Activated naive CD4-positive, alpha-beta T cell treated with anti-CD3 and anti-CD28 coated beads, Interleukin-2, amount 50 U/mL, for 24 hours (primary cell): ENCODE results near the gene ETS2.

Source experiments
- H3K27ac Mint-ChIP-seq: one replicate; pipeline ENCODE4 v1.8.0; 2021; ENCODE audit warnings: mild to moderate bottlenecking, mixed read lengths
- H3K27me3 Mint-ChIP-seq: one replicate; pipeline ENCODE4 v1.8.0; 2021; ENCODE audit warnings: mixed read lengths
- H3K36me3 Mint-ChIP-seq: one replicate; pipeline ENCODE4 v1.8.0; 2021; ENCODE audit warnings: mixed read lengths
- H3K4me1 Mint-ChIP-seq: one replicate; pipeline ENCODE4 v1.8.0; 2021; ENCODE audit warnings: mixed read lengths
- H3K4me3 Mint-ChIP-seq: one replicate; pipeline ENCODE4 v1.8.0; 2021; ENCODE audit warnings: mild to moderate bottlenecking, mixed read lengths
- H3K9me3 Mint-ChIP-seq: one replicate; pipeline ENCODE4 v1.8.0; 2021; ENCODE audit warnings: mixed read lengths

The ETS2 gene

GRCh38 chr21:38773099-38774061, 32.3 kb upstream of the ETS2 start:
- no peaks in the 10 kb centered on the region for H3K27me3 Mint-ChIP-seq
- H3K27ac Mint-ChIP-seq: no peak overlapping the region
- no peaks in the 10 kb centered on the region for H3K36me3 Mint-ChIP-seq
- H3K4me3 Mint-ChIP-seq: no peak overlapping the region
- H3K9me3 Mint-ChIP-seq: no peaks in the 10 kb centered on the region
- H3K4me1 Mint-ChIP-seq: peaks cover 41% of the 10 kb centered on the region

GRCh38 chr21:38774152-38774551, 31.6 kb upstream of the ETS2 start:
- H3K9me3 Mint-ChIP-seq: no peaks in the 10 kb centered on the region
- H3K4me3 Mint-ChIP-seq: no peak overlapping the region
- no peak overlapping the region for H3K27ac Mint-ChIP-seq
- H3K27me3 Mint-ChIP-seq: no peaks in the 10 kb centered on the region
- no peaks in the 10 kb centered on the region for H3K36me3 Mint-ChIP-seq
- H3K4me1 Mint-ChIP-seq: peaks cover 33% of the 10 kb centered on the region

GRCh38 chr21:38774586-38775285, 31.0 kb upstream of the ETS2 start:
- Mint-ChIP-seq H3K36me3 (no peaks in the 10 kb centered on the region), H3K9me3 (no peaks in the 10 kb centered on the region), H3K4me3 (no peak overlapping the region), H3K4me1 (peaks cover 28% of the 10 kb centered on the region), H3K27me3 (no peaks in the 10 kb centered on the region), H3K27ac (no peak overlapping the region)

GRCh38 chr21:38775733-38776132, 30.0 kb upstream of the ETS2 start:
- H3K4me3 Mint-ChIP-seq: no peak overlapping the region
- H3K27ac Mint-ChIP-seq: no peak overlapping the region
- H3K36me3 Mint-ChIP-seq: no peaks in the 10 kb centered on the region
- no peaks in the 10 kb centered on the region for H3K27me3 Mint-ChIP-seq
- peaks cover 23% of the 10 kb centered on the region for H3K4me1 Mint-ChIP-seq
- H3K9me3 Mint-ChIP-seq: no peaks in the 10 kb centered on the region

GRCh38 chr21:38777015-38777414, 28.7 kb upstream of the ETS2 start:
- H3K4me1 Mint-ChIP-seq: peaks cover 26% of the 10 kb centered on the region
- H3K9me3 Mint-ChIP-seq: peaks cover 4% of the 10 kb centered on the region
- H3K4me3 Mint-ChIP-seq: no peak overlapping the region
- no peaks in the 10 kb centered on the region for H3K27me3 Mint-ChIP-seq
- peak overlapping the region; percentile 38 for H3K27ac Mint-ChIP-seq
- peaks cover 2% of the 10 kb centered on the region for H3K36me3 Mint-ChIP-seq

GRCh38 chr21:38777531-38777930, 28.2 kb upstream of the ETS2 start:
- no peak overlapping the region for H3K4me3 Mint-ChIP-seq
- peaks cover 6% of the 10 kb centered on the region for H3K9me3 Mint-ChIP-seq
- no peak overlapping the region for H3K27ac Mint-ChIP-seq
- peaks cover 26% of the 10 kb centered on the region for H3K4me1 Mint-ChIP-seq
- no peaks in the 10 kb centered on the region for H3K27me3 Mint-ChIP-seq
- H3K36me3 Mint-ChIP-seq: peaks cover 2% of the 10 kb centered on the region

- Mint-ChIP-seq H3K4me1 (peaks cover 15% of the 10 kb centered on the region), H3K27ac (no peak overlapping the region), H3K4me3 (no peak overlapping the region), H3K36me3 (peaks cover 4% of the 10 kb centered on the region), H3K9me3 (peaks cover 6% of the 10 kb centered on the region), H3K27me3 (no peaks in the 10 kb centered on the region)
These were observed 24.9 kb upstream of the ETS2 start for GRCh38 chr21:38780879-38781278.

- Mint-ChIP-seq H3K4me3 (no peak overlapping the region), H3K27ac (peak overlapping the region; percentile 23), H3K36me3 (peaks cover 4% of the 10 kb centered on the region)
These were observed 21.1 kb upstream of the ETS2 start for GRCh38 chr21:38784458-38785266.

GRCh38 chr21:38785483-38785882, 20.2 kb upstream of the ETS2 start:
- no peak overlapping the region for H3K27ac Mint-ChIP-seq
- H3K4me1 Mint-ChIP-seq: peaks cover 5% of the 10 kb centered on the region
- H3K27me3 Mint-ChIP-seq: no peaks in the 10 kb centered on the region
- H3K36me3 Mint-ChIP-seq: peaks cover 4% of the 10 kb centered on the region
- H3K4me3 Mint-ChIP-seq: no peak overlapping the region
- peaks cover 6% of the 10 kb centered on the region for H3K9me3 Mint-ChIP-seq

More at GRCh38 chr21:38784458-38785266, 21.1 kb upstream of the ETS2 start:
- Mint-ChIP-seq H3K27me3 (no peaks in the 10 kb centered on the region), H3K4me1 (peaks cover 5% of the 10 kb centered on the region), H3K9me3 (peaks cover 6% of the 10 kb centered on the region)

- peaks cover 6% of the 10 kb centered on the region for H3K4me1 Mint-ChIP-seq
- no peak overlapping the region for H3K27ac Mint-ChIP-seq
These were observed 18.7 kb upstream of the ETS2 start for GRCh38 chr21:38787016-38787415.

GRCh38 chr21:38787461-38788274, 18.1 kb upstream of the ETS2 start:
- Mint-ChIP-seq H3K36me3 (peaks cover 2% of the 10 kb centered on the region), H3K27me3 (no peaks in the 10 kb centered on the region), H3K4me1 (peaks cover 6% of the 10 kb centered on the region), H3K9me3 (no peaks in the 10 kb centered on the region), H3K4me3 (no peak overlapping the region), H3K27ac (no peak overlapping the region)

More at GRCh38 chr21:38787016-38787415, 18.7 kb upstream of the ETS2 start:
- H3K27me3 Mint-ChIP-seq: no peaks in the 10 kb centered on the region
- H3K36me3 Mint-ChIP-seq: peaks cover 2% of the 10 kb centered on the region
- H3K4me3 Mint-ChIP-seq: no peak overlapping the region
- peaks cover 2% of the 10 kb centered on the region for H3K9me3 Mint-ChIP-seq

GRCh38 chr21:38788275-38788905, 17.3 kb upstream of the ETS2 start:
- H3K4me3 Mint-ChIP-seq: no peak overlapping the region
- no peak overlapping the region for H3K27ac Mint-ChIP-seq
- H3K27me3 Mint-ChIP-seq: no peaks in the 10 kb centered on the region
- H3K36me3 Mint-ChIP-seq: no peaks in the 10 kb centered on the region
- H3K9me3 Mint-ChIP-seq: no peaks in the 10 kb centered on the region
- peaks cover 6% of the 10 kb centered on the region for H3K4me1 Mint-ChIP-seq

GRCh38 chr21:38789275-38789674, 16.5 kb upstream of the ETS2 start:
- Mint-ChIP-seq H3K27ac (no peak overlapping the region), H3K4me3 (no peak overlapping the region), H3K9me3 (no peaks in the 10 kb centered on the region), H3K4me1 (peaks cover 6% of the 10 kb centered on the region), H3K36me3 (no peaks in the 10 kb centered on the region), H3K27me3 (no peaks in the 10 kb centered on the region)

GRCh38 chr21:38790059-38790458, 15.7 kb upstream of the ETS2 start:
- no peaks in the 10 kb centered on the region for H3K27me3 Mint-ChIP-seq
- no peaks in the 10 kb centered on the region for H3K36me3 Mint-ChIP-seq
- peaks cover 6% of the 10 kb centered on the region for H3K4me1 Mint-ChIP-seq
- no peak overlapping the region for H3K4me3 Mint-ChIP-seq
- H3K9me3 Mint-ChIP-seq: no peaks in the 10 kb centered on the region
- H3K27ac Mint-ChIP-seq: no peak overlapping the region
